K562 (cell line): ENCODE data around the gene GHDC. TPM values are rescaled to one million over a fixed set of nuclear protein-coding genes. Genes with fewer than 3 reads are reported as not detected.

Experiments used
- ARID1B ChIP-seq: fragments of 450-650 bp; IDR thresholded peaks from 2 replicates; pipeline ENCODE4 v1.6.1; 2016; ENCODE audit warnings: antibody characterized with exemption, mild to moderate bottlenecking, inconsistent platforms
- ATF1 ChIP-seq, 2 experiments: fragments of 450-650 bp in 1 of 2; IDR thresholded peaks; 2 replicates each; pipeline ENCODE4 v1.6.1; 2016; ENCODE audit warnings: missing compliant biosample characterization in 1 of 2, missing genetic modification characterization in 1 of 2
- ATF4 ChIP-seq: fragments of 450-650 bp; formaldehyde crosslinking; IDR thresholded peaks from 2 replicates; pipeline ENCODE4 v1.4.0; 2022; ENCODE audit warnings: mild to moderate bottlenecking, moderate library complexity
- BRCA1 ChIP-seq, 2 experiments: fragments of 450-650 bp in 1 of 2; sonication (generic) in 1 of 2; formaldehyde crosslinking in 1 of 2; IDR thresholded peaks; 2 replicates each; pipeline versions ENCODE4 v1.5.0 to v1.6.1; 2017 to 2020; ENCODE audit warnings: mild to moderate bottlenecking in 1 of 2, missing genetic modification reagents in 1 of 2
- CREB3L1 ChIP-seq: fragments of 450-650 bp; IDR thresholded peaks from 2 replicates; pipeline ENCODE4 v1.6.1; 2014; ENCODE audit warnings: low read depth, mild to moderate bottlenecking, moderate library complexity, borderline replicate concordance
- E2F6 ChIP-seq, 2 experiments: IDR thresholded peaks; 2 replicates each; pipeline ENCODE4 v1.6.1; 2011; ENCODE audit warnings: borderline replicate concordance in 1 of 2, control low read depth in 1 of 2, low read depth in 1 of 2, low read length in 1 of 2, mild to moderate bottlenecking in 1 of 2, mixed read lengths in 1 of 2, moderate library complexity in 1 of 2; ENCODE audit not compliant: insufficient read depth in 1 of 2, insufficient read length in 1 of 2, poor library complexity in 1 of 2, severe bottlenecking in 1 of 2; ENCODE audit errors: extremely low read depth in 1 of 2
- ERF ChIP-seq: fragments of 450-650 bp; formaldehyde crosslinking; IDR thresholded peaks from 2 replicates; pipeline ENCODE4 v1.4.0; 2020; ENCODE audit warnings: mild to moderate bottlenecking, mixed read lengths
- FOXA1 ChIP-seq: fragments of 450-650 bp; IDR thresholded peaks from 2 replicates; pipeline ENCODE4 v1.6.1; 2016; ENCODE audit warnings: mild to moderate bottlenecking, borderline replicate concordance
- HEY1 ChIP-seq: fragments of 250-450 bp; sonication (Bioruptor Pico); IDR thresholded peaks from 2 replicates; pipeline ENCODE4 v1.5.0; 2020; ENCODE audit warnings: mild to moderate bottlenecking, moderate library complexity, borderline replicate concordance
- JUNB ChIP-seq: fragments of 450-650 bp; formaldehyde crosslinking; conservative IDR thresholded peaks from 2 replicates; pipeline ENCODE4 v1.4.0; 2020; ENCODE audit warnings: mild to moderate bottlenecking
- MTA2 ChIP-seq: fragments of 450-650 bp; IDR thresholded peaks from 2 replicates; pipeline ENCODE4 v1.6.1; 2016; ENCODE audit warnings: low read depth
- MTA3 ChIP-seq: fragments of 450-650 bp; formaldehyde crosslinking; IDR thresholded peaks from 2 replicates; pipeline ENCODE4 v1.6.1; 2017; ENCODE audit warnings: mild to moderate bottlenecking, borderline replicate concordance
- NFATC3 ChIP-seq: fragments of 450-650 bp; IDR thresholded peaks from 2 replicates; pipeline ENCODE4 v1.6.1; 2017; ENCODE audit warnings: mild to moderate bottlenecking
- NFE2 ChIP-seq: IDR thresholded peaks from 2 replicates; pipeline ENCODE4 v1.6.1; 2014; ENCODE audit warnings: antibody characterized with exemption, low read depth
- NR3C1 ChIP-seq: sonication (generic); formaldehyde crosslinking; IDR thresholded peaks from 2 replicates; pipeline ENCODE4 v1.8.1; 2022; ENCODE audit warnings: missing genetic modification reagents
- RBM34 ChIP-seq: fragments of 200-400 bp; formaldehyde crosslinking; IDR thresholded peaks from 2 replicates; pipeline ENCODE4 v1.6.1; 2018; ENCODE audit warnings: low read length, borderline replicate concordance; ENCODE audit not compliant: insufficient read depth
- SIN3B ChIP-seq: fragments of 450-650 bp; IDR thresholded peaks from 2 replicates; pipeline ENCODE4 v1.6.1; 2017; ENCODE audit warnings: low read depth, mild to moderate bottlenecking, moderate library complexity
- SMAD2 ChIP-seq: fragments of 150-350 bp; IDR thresholded peaks from 2 replicates; pipeline ENCODE4 v1.6.1; 2014; ENCODE audit warnings: low read depth, mild to moderate bottlenecking, low read length
- ZBTB7A ChIP-seq: IDR thresholded peaks from 2 replicates; pipeline ENCODE4 v1.6.1; 2011; ENCODE audit warnings: low read depth, mild to moderate bottlenecking, low read length, moderate library complexity, borderline replicate concordance; ENCODE audit not compliant: control insufficient read depth
- ZFP36 ChIP-seq: fragments of 150-350 bp; IDR thresholded peaks from 2 replicates; pipeline ENCODE4 v1.6.1; 2018; ENCODE audit warnings: low read length, low read depth; ENCODE audit not compliant: partially characterized antibody
- ZNF121 ChIP-seq: sonication (generic); formaldehyde crosslinking; conservative IDR thresholded peaks from 2 replicates; pipeline ENCODE4 v1.8.0; 2022; ENCODE audit warnings: missing genetic modification reagents
- ZNF324 ChIP-seq: fragments of 250-450 bp; sonication (Bioruptor Pico); IDR thresholded peaks from 2 replicates; pipeline ENCODE4 v1.4.0; 2020; ENCODE audit warnings: mild to moderate bottlenecking
- ZNF347 ChIP-seq: fragments of 450-650 bp; formaldehyde crosslinking; IDR thresholded peaks from 2 replicates; pipeline ENCODE4 v1.4.0; 2020; ENCODE audit warnings: low read depth, mild to moderate bottlenecking, moderate library complexity
- polyA plus RNA-seq, 8 experiments: library from polyadenylated mRNA; depleted of rRNA in 4 of 8; stranded (reverse) in 5 of 8; unstranded in 3 of 8; fragments of >200 nt; fragmentation: Nextera tagmentation in 2 of 8; fragmentation: Illumina TruSeq in 1 of 8; extraction: Ambion mirVana in 2 of 8; extraction: Trizol in 1 of 8; gene quantifications; 2 replicates each; pipeline versions ENCODE4 v1.2.1 to v1.2.3, GENCODE V29; 2011 to 2014; ENCODE audit warnings: inconsistent platforms in 1 of 8, missing spikeins in 1 of 8
- total RNA-seq, 7 experiments: library from RNA; depleted of rRNA in 6 of 7; stranded (reverse); fragments of >200 nt in 6 of 7; fragmentation: Illumina TruSeq in 2 of 7; extraction: Trizol in 2 of 7; gene quantifications; 2 replicates each; pipeline versions ENCODE4 v1.2.1 to v1.2.3, GENCODE V29; 2011 to 2021; ENCODE audit warnings: low replicate concordance in 1 of 7

The GHDC gene
- total and polyA plus RNA-seq, 9 of the 15 experiments (the other 6 are each of a cell fraction or from before 2014, with no cell fraction given), result 0.65 to 23.2 (median 11.2) TPM

- TF ChIP-seq MTA2, result no peak
- no peak for TF ChIP-seq BRCA1 (IDR thresholded peaks at IDR 0.05)
- no peak for TF ChIP-seq BRCA1 (CRISPR knock-in tag; IDR thresholded peaks at IDR 0.05)
- peak; percentile 97 to 99 for TF ChIP-seq E2F6 (IDR thresholded peaks at IDR 0.05; ENCODE audit: borderline replicate concordance in 1 of 2, extremely low read depth in 1 of 2, insufficient read depth in 1 of 2, insufficient read length in 1 of 2, low read depth in 1 of 2, low read length in 1 of 2, poor library complexity in 1 of 2, severe bottlenecking in 1 of 2)
- no peak for TF ChIP-seq NFATC3
- TF ChIP-seq NFE2, result no peak
- peak; percentile 57; the same call in 1 of the 2 replicates for TF ChIP-seq CREB3L1
- TF ChIP-seq ATF1 (CRISPR knock-in tag; IDR thresholded peaks at IDR 0.05), result no peak
- TF ChIP-seq ATF1 (tag; IDR thresholded peaks at IDR 0.05), result peak; percentile 55
- no peak for TF ChIP-seq ZFP36
- no peak for TF ChIP-seq SMAD2
- no peak for TF ChIP-seq ARID1B
- TF ChIP-seq ZNF347 (CRISPR knock-in tag), result no peak
- no peak; the same call in 1 of the 2 replicates for TF ChIP-seq SIN3B
- no peak for TF ChIP-seq ZNF324
- peak; percentile 89; the same call in 1 of the 2 replicates for TF ChIP-seq NR3C1 (CRISPR knock-in tag)
- TF ChIP-seq ATF4 (CRISPR knock-in tag), result no peak
- TF ChIP-seq ZNF121 (CRISPR knock-in tag), result no peak
- no peak for TF ChIP-seq HEY1
- peak; percentile 95 for TF ChIP-seq ZBTB7A
- no peak for TF ChIP-seq RBM34
- no peak for TF ChIP-seq JUNB (CRISPR knock-in tag)
- no peak for TF ChIP-seq FOXA1
- peak; percentile 54; the same call in 1 of the 2 replicates for TF ChIP-seq MTA3
- peak; percentile 87; the same call in 1 of the 2 replicates for TF ChIP-seq ERF (CRISPR knock-in tag)
Measured at GRCh38 chr17:42183741-42184711, 10.3 kb downstream of the GHDC start (continued).
